ENCODE data around the gene TANGO2.

The TANGO2 gene

GRCh38 chr22:19983741-19984140 is 37.2 kb upstream of the TANGO2 start:
- DNase-seq: no peak

GRCh38 chr22:19984201-19984753 is 36.6 kb upstream of the TANGO2 start:
- no peak for DNase-seq

GRCh38 chr22:19984851-19985811 is 35.8 kb upstream of the TANGO2 start:
- no peak for DNase-seq

- no peak for DNase-seq
These were observed 34.9 kb upstream of the TANGO2 start for GRCh38 chr22:19986011-19986409.

- peak; percentile 39 for DNase-seq
These were observed 34.2 kb upstream of the TANGO2 start for GRCh38 chr22:19986410-19987341.

GRCh38 chr22:19987394-19988306 is 33.3 kb upstream of the TANGO2 start:
- DNase-seq: no peak

- no peak for DNase-seq
These were observed 32.5 kb upstream of the TANGO2 start for GRCh38 chr22:19988331-19988808.

- DNase-seq: no peak
These were observed 31.8 kb upstream of the TANGO2 start for GRCh38 chr22:19988965-19989724.

GRCh38 chr22:19989725-19990067 is 31.2 kb upstream of the TANGO2 start:
- DNase-seq: no peak

GRCh38 chr22:19990188-19990587 is 30.7 kb upstream of the TANGO2 start:
- no peak for DNase-seq

- no peak for DNase-seq
These were observed 30.1 kb upstream of the TANGO2 start for GRCh38 chr22:19990609-19991394.

- no peak for DNase-seq
These were observed 29.6 kb upstream of the TANGO2 start for GRCh38 chr22:19991395-19991644.

GRCh38 chr22:19991645-19992451 is 29.1 kb upstream of the TANGO2 start:
- no peak for DNase-seq

- no peak for DNase-seq
These were observed 28.4 kb upstream of the TANGO2 start for GRCh38 chr22:19992481-19992911.

- no peak for DNase-seq
These were observed 28.0 kb upstream of the TANGO2 start for GRCh38 chr22:19992921-19993355.

- DNase-seq: no peak
These were observed 27.0 kb upstream of the TANGO2 start for GRCh38 chr22:19993926-19994325.

GRCh38 chr22:19994851-19995610 is 25.9 kb upstream of the TANGO2 start:
- no peak for DNase-seq

- no peak for DNase-seq
These were observed 25.1 kb upstream of the TANGO2 start for GRCh38 chr22:19995611-19996339.
